Naive thymus-derived CD4-positive, alpha-beta T cell (primary cell): ENCODE measurements around the gene SGMS1. TPM values are rescaled to one million over a fixed set of nuclear protein-coding genes. Genes with fewer than 3 reads are reported as not detected.
A peak's percentile ranks its signal among the peaks of the same experiment; 100 is the strongest.

Experiments
- ATAC-seq: fragments of 150-1000 bp; cut with Tn5 transposase; 2 replicates; pipeline ENCODE4 v1.10.0; 2021; ENCODE audit warnings: mild to moderate bottlenecking, moderate library complexity
- CTCF ChIA-PET: fragments of 350-600 bp; sonication (Branson Sonifier 250); formaldehyde crosslinking; loops from one replicate; lab custom pipeline; 2021; ENCODE audit warnings: antibody characterized with exemption; lab: Charles Lee
- POLR2A ChIA-PET: fragments of 350-600 bp; sonication (Branson Sonifier 250); formaldehyde crosslinking; loops from one replicate; lab custom pipeline; 2021; ENCODE audit warnings: antibody characterized with exemption, inconsistent platforms; lab: Charles Lee
- DNase-seq, 9 donors: peaks; one replicate each; pipeline versions ENCODE4 v3.0.0 to v3.0.0-alpha.2; 2020 to 2022; ENCODE audit warnings: mixed read lengths in 1 of 9
- H3K27ac ChIP-seq: one replicate; pipeline ENCODE4 v1.7.0; 2013; ENCODE audit warnings: mild to moderate bottlenecking, low read depth, low read length, moderate library complexity
- H3K27me3 ChIP-seq, 2 donors: one replicate each; pipeline ENCODE4 v1.7.0; 2013; ENCODE audit warnings: low read length in 2 of 2, mild to moderate bottlenecking in 2 of 2, moderate library complexity in 2 of 2; ENCODE audit not compliant: control insufficient read depth in 2 of 2, insufficient read depth in 2 of 2
- H3K36me3 ChIP-seq, 3 experiments: 1 replicate in 2 of 3; 2 replicates in 1 of 3; pipeline ENCODE4 v1.7.0; 2013; ENCODE audit warnings: low read length in 3 of 3, mild to moderate bottlenecking in 3 of 3, moderate library complexity in 1 of 3; ENCODE audit not compliant: insufficient read depth in 3 of 3, control insufficient read depth in 2 of 3
- H3K4me1 ChIP-seq, 2 donors: one replicate each; pipeline ENCODE4 v1.7.0; 2013; ENCODE audit warnings: low read length in 2 of 2, mild to moderate bottlenecking in 2 of 2, moderate library complexity in 1 of 2; ENCODE audit not compliant: control insufficient read depth in 2 of 2, insufficient read depth in 2 of 2
- H3K4me3 ChIP-seq: 2 replicates; pipeline ENCODE4 v1.7.0; 2013; ENCODE audit warnings: mild to moderate bottlenecking, low read length
- H3K9me3 ChIP-seq, 3 experiments: 1 replicate in 2 of 3; 2 replicates in 1 of 3; pipeline ENCODE4 v1.7.0; 2013; ENCODE audit warnings: low read length in 3 of 3; ENCODE audit not compliant: control insufficient read depth in 2 of 3
- H3K27ac Mint-ChIP-seq, 9 donors: one replicate each; pipeline ENCODE4 v1.8.0; 2020 to 2022; ENCODE audit warnings: mixed read lengths in 9 of 9, mild to moderate bottlenecking in 8 of 9, moderate library complexity in 5 of 9, inconsistent platforms in 2 of 9
- H3K27me3 Mint-ChIP-seq, 5 donors: one replicate each; pipeline ENCODE4 v1.8.0; 2021 to 2022; ENCODE audit warnings: mixed read lengths in 5 of 5, mild to moderate bottlenecking in 1 of 5
- H3K36me3 Mint-ChIP-seq, 5 donors: one replicate each; pipeline ENCODE4 v1.8.0; 2020 to 2022; ENCODE audit warnings: mixed read lengths in 5 of 5, mild to moderate bottlenecking in 3 of 5, inconsistent platforms in 1 of 5
- H3K4me1 Mint-ChIP-seq, 7 donors: one replicate each; pipeline ENCODE4 v1.8.0; 2020 to 2022; ENCODE audit warnings: mixed read lengths in 7 of 7, mild to moderate bottlenecking in 3 of 7, inconsistent platforms in 1 of 7
- H3K4me3 Mint-ChIP-seq, 10 donors: one replicate each; pipeline ENCODE4 v1.8.0; 2020 to 2022; ENCODE audit warnings: mild to moderate bottlenecking in 10 of 10, mixed read lengths in 10 of 10, moderate library complexity in 6 of 10, inconsistent platforms in 2 of 10
- H3K9me3 Mint-ChIP-seq, 11 donors: one replicate each; pipeline ENCODE4 v1.8.0; 2020 to 2022; ENCODE audit warnings: mixed read lengths in 11 of 11, mild to moderate bottlenecking in 4 of 11, inconsistent platforms in 1 of 11, moderate library complexity in 1 of 11
- intact Hi-C, 2 donors: fragments of 100-400 bp; cut with micrococcal nuclease; formaldehyde crosslinking; loops; one replicate each; pipeline ENCODE4 v1.15.1; 2023
- polyA plus RNA-seq, 2 donors: library from polyadenylated mRNA; unstranded; fragments of 300-500 nt; fragmentation: Illumina TruSeq; gene quantifications; one replicate each; pipeline ENCODE4 v1.2.3, GENCODE V29; 2021
- total RNA-seq, 6 experiments: library from RNA in 5 of 6; stranded (reverse) in 5 of 6; gene quantifications; 1 replicate in 5 of 6; 2 replicates in 1 of 6; pipeline ENCODE4 v1.2.3 and lab custom pipeline; 2021 to 2026

The SGMS1 gene
- total and polyA plus RNA-seq, 7 experiments from 2014 or later = 11.5 to 45.7 (median 29.4) TPM

DNA sequence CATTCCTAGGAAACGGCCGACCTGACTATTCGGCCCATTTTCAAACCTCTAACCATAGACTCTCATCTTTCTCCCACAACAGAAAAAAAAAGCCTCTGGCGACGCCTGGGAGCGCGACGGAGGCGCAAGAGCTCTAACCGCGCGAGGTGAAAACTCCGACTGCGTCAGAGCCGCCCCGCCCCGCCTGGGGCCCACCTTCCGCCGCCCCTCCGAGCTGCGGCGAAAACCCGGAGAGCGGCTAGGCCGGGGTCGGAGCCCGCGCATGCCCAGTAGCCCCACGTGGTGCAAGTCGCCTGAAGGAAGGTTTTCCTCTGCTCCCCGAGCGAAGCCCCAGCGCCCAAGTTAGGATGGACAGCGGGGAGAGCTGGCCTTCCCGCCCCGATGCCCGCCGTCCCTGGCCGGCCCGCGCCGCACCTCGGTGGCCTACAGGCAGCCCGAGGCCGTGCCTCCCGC lies 683 bp upstream of the SGMS1 start:
- H3K4me1 ChIP-seq = peaks cover 21 to 32% of the 10 kb centered on the region in 2 donors
- peak overlapping the region; percentile 99 for H3K27ac ChIP-seq
- POLR2A ChIA-PET = interaction anchor here (0.6 to 2.7 kb wide), 10 partner anchors 12 to 1097 kb away, joined by 3 to 27 read pairs (median 6); partner anchors contain the start of genes ASAH2B and WASHC2A
- Mint-ChIP-seq H3K4me1 (peaks cover 20 to 44% (median 30%) of the 10 kb centered on the region in 7 donors), H3K4me3 (peak overlapping the region; percentile 93 to 99 (median 97)), H3K9me3 (peaks cover 0 to 2% (median 0%) of the 10 kb centered on the region in 11 donors), H3K36me3 (peaks cover 0 to 7% (median 0%) of the 10 kb centered on the region in 5 donors), H3K27me3 (peaks cover 0 to 6% (median 0%) of the 10 kb centered on the region in 5 donors), H3K27ac (peak overlapping the region; percentile 92 to 99 (median 97))
- no peaks in the 10 kb centered on the region for H3K27me3 ChIP-seq
- intact Hi-C loops = loop anchor here (1.0 to 10.0 kb wide), 11 partner anchors 37 to 1820 kb away; partner anchors contain the start of genes ASAH2B (in 2 of the 2), ERCC6 (in 1 of the 2), PARG (in 1 of the 2) and TIMM23B (in 1 of the 2)
- ATAC-seq = peak; percentile 85
- H3K36me3 ChIP-seq = peaks cover 0 to 13% (median 0%) of the 10 kb centered on the region in 3 experiments
- H3K4me3 ChIP-seq = peak overlapping the region; percentile 97
- H3K9me3 ChIP-seq = no peaks in the 10 kb centered on the region
- peak; percentile 91 to 98 (median 96) for DNase-seq
- CTCF ChIA-PET = interaction anchor here (0.5 to 1.1 kb wide), 2 partner anchors 32 to 63 kb away, joined by 3 to 7 read pairs; no protein-coding TSS in a partner anchor

DNA sequence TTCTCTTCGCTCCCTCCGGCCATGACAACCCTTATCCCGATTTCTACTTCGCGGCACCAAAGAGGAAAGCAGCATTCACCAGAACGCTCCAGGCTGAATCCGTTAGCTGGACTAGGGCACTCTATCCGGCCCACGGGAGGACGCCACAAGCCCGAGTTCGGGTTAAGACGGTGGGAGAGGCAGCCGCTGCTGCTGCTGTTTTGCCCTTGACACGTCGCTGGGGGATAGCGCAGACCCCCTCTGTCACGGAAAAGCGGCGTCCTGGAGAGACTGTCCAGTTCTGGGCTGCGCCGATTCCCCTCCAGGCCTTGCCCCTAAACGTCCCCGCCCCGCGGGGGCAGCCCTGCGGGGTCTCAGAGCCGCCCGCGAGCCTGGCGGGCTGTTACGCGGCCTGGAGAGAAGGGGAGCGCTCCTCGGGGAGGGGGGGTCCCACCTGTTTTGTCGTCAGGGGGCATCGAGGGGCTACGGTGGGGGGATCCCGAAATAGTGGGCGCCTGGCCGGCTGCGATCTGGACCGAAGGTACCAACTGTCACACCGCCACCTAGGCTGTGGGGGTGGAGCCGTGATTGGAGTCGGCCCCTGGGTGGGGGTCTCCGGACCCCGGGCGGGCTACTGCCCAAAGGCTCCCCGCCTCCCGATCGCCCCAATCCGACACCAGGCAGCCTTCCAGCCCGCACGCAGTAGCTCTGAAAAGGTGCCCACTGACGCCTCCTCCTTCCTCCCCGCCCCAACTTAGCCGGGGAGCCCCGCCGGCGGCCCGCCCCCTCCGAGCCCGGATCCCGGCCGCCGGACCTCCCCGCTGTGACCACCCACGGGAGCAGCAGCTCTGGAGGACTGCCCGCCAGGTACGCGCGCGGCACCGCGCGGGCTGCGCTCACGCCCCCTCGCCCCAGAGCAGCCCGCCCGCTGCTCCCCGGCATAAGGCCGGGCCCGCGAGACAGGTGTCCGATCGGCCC lies 772 bp downstream of the SGMS1 start:
- ChIA-PET POLR2A (interaction anchor here (0.7 to 2.9 kb wide), 8 partner anchors 9 to 116 kb away, joined by 3 to 20 read pairs (median 6); partner anchors contain the start of gene ASAH2B), CTCF (interaction anchor here (0.7 to 2.2 kb wide), 5 partner anchors 14 to 1029 kb away, joined by 3 to 9 read pairs (median 4); no protein-coding TSS in a partner anchor)
- Histone ChIP-seq H3K4me1 (peaks cover 21 to 47% of the 10 kb centered on the region in 2 donors), H3K27me3 (no peaks in the 10 kb centered on the region), H3K9me3 (no peaks in the 10 kb centered on the region), H3K36me3 (peaks cover 0 to 13% (median 0%) of the 10 kb centered on the region in 3 experiments), H3K27ac (peak overlapping the region; percentile 99), H3K4me3 (peak overlapping the region; percentile 97)
- peak overlapping the region; percentile 92 to 99 (median 96) for H3K27ac Mint-ChIP-seq
- peak in 8 of 9 donors; percentile 29 to 67 (median 42) for DNase-seq
- H3K36me3 Mint-ChIP-seq = no peaks in the 10 kb centered on the region
- peaks cover 0 to 2% (median 0%) of the 10 kb centered on the region in 5 donors for H3K27me3 Mint-ChIP-seq
- peak overlapping the region; percentile 93 to 99 (median 97) for H3K4me3 Mint-ChIP-seq
- peak; percentile 1 for ATAC-seq
- peaks cover 31 to 47% (median 45%) of the 10 kb centered on the region in 7 donors for H3K4me1 Mint-ChIP-seq
- peaks cover 0 to 2% (median 0%) of the 10 kb centered on the region in 11 donors for H3K9me3 Mint-ChIP-seq
- intact Hi-C loops = loop anchor here (1.0 to 10.0 kb wide), 14 partner anchors 18 to 1818 kb away; partner anchors contain the start of genes ASAH2B (in 1 of the 2), ERCC6 (in 1 of the 2), PARG (in 1 of the 2) and TIMM23B (in 1 of the 2)

DNA sequence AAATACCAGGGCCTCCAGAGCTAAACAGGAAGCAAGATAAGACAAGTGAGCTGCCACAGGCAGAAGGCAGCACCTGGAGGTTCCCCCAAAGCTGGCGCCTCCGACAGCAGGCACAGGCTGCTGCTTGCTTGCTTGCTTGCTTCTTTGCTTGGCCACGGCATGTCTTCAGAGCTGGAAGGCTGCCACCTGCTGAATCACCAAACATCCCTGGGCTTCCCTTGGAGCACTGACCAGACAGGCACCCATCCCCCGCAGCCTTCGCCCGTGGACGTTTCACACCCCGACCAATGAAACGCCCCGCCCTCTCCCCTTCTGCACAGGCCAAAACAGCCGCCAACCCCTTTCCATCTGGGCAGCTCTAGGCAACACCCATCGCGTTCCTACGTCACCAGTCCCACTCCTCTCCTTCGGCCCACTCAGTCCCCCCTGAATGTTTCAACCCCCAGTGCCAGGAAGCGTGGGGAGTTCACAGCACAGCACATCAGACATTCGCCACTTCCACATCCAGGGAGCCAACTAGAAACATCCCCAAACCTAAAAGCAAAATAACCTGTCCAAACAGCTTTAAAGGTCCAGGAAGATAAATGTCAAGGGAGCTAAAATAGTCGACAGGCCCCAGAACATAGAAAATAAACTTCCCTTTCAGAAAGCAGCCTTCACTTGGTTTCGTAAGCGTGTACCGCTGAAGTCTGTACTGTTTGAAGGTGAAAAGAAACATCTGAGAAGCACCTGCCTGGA lies 1.6 kb downstream of the SGMS1 start:
- DNase-seq = peak; percentile 35 to 78 (median 69)
- no peaks in the 10 kb centered on the region for H3K9me3 ChIP-seq
- peak overlapping the region; percentile 97 for H3K4me3 ChIP-seq
- Mint-ChIP-seq H3K27me3 (peaks cover 0 to 2% (median 0%) of the 10 kb centered on the region in 5 donors), H3K36me3 (no peaks in the 10 kb centered on the region), H3K9me3 (peaks cover 0 to 2% (median 0%) of the 10 kb centered on the region in 11 donors), H3K27ac (peak overlapping the region; percentile 85 to 98 (median 96)), H3K4me3 (peak overlapping the region; percentile 93 to 99 (median 97)), H3K4me1 (peaks cover 33 to 55% (median 48%) of the 10 kb centered on the region in 7 donors)
- peak; percentile 33 for ATAC-seq
- no peaks in the 10 kb centered on the region for H3K27me3 ChIP-seq
- ChIA-PET POLR2A (interaction anchor here (0.6 to 2.9 kb wide), 13 partner anchors 8 to 1084 kb away, joined by 3 to 20 read pairs (median 4); partner anchors contain the start of gene ASAH2B), CTCF (interaction anchor here (0.6 to 2.2 kb wide), 9 partner anchors 9 to 1085 kb away, joined by 3 to 9 read pairs (median 4); no protein-coding TSS in a partner anchor)
- peak overlapping the region; percentile 99 for H3K27ac ChIP-seq
- peaks cover 21 to 51% of the 10 kb centered on the region in 2 donors for H3K4me1 ChIP-seq
- peaks cover 0 to 13% (median 0%) of the 10 kb centered on the region in 3 experiments for H3K36me3 ChIP-seq
- intact Hi-C loops = loop anchor here (1.0 to 10.0 kb wide), 14 partner anchors 17 to 1817 kb away; partner anchors contain the start of genes ASAH2B (in 1 of the 2), ERCC6 (in 1 of the 2), PARG (in 1 of the 2) and TIMM23B (in 1 of the 2)

DNA sequence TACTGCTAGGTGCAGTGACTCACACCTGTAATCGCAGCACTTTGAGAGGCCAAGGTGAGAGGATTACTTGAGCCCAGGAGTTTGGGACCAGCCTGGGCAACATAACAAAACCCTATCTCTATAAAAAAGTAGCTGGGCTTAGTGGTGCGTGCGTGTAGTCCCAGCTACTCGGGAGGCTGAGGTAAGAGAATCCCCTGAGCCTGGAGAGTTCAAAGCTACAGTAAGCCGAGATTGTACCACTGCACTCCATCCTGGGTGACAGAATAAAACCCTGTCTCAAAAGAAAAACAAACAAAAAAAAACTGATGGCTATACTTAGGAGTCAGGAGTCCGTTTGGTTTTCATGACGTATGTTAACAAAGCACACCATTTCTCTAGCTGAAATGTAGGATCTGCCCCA lies 2.9 kb downstream of the SGMS1 start:
- Histone ChIP-seq H3K4me3 (no peak overlapping the region), H3K36me3 (peaks cover 0 to 13% (median 0%) of the 10 kb centered on the region in 3 experiments), H3K27me3 (no peaks in the 10 kb centered on the region), H3K27ac (peak overlapping the region; percentile 99), H3K4me1 (peaks cover 20 to 50% of the 10 kb centered on the region in 2 donors), H3K9me3 (no peaks in the 10 kb centered on the region)
- Mint-ChIP-seq H3K27me3 (no peaks in the 10 kb centered on the region), H3K27ac (peak overlapping the region in 8 of 9 donors; percentile 85 to 98 (median 95)), H3K9me3 (peaks cover 0 to 2% (median 0%) of the 10 kb centered on the region in 11 donors), H3K36me3 (no peaks in the 10 kb centered on the region), H3K4me1 (peaks cover 37 to 62% (median 55%) of the 10 kb centered on the region in 7 donors), H3K4me3 (peak overlapping the region in 9 of 10 donors; percentile 41 to 99 (median 97))
- ATAC-seq (no peak), DNase-seq (no peak)
- CTCF ChIA-PET = interaction anchor here (0.7 to 2.2 kb wide), 4 partner anchors 14 to 60 kb away, joined by 3 to 9 read pairs (median 4); no protein-coding TSS in a partner anchor
- intact Hi-C loops = loop anchor here (5.0 to 10.0 kb wide), 9 partner anchors 34 to 1816 kb away; partner anchors contain the start of genes ASAH2B (in 1 of the 2), PARG (in 1 of the 2), TIMM23B (in 1 of the 2) and WASHC2A (in 1 of the 2)
- POLR2A ChIA-PET = interaction anchor here (0.6 to 2.9 kb wide), 8 partner anchors 9 to 555 kb away, joined by 4 to 20 read pairs (median 4); no protein-coding TSS in a partner anchor

DNA sequence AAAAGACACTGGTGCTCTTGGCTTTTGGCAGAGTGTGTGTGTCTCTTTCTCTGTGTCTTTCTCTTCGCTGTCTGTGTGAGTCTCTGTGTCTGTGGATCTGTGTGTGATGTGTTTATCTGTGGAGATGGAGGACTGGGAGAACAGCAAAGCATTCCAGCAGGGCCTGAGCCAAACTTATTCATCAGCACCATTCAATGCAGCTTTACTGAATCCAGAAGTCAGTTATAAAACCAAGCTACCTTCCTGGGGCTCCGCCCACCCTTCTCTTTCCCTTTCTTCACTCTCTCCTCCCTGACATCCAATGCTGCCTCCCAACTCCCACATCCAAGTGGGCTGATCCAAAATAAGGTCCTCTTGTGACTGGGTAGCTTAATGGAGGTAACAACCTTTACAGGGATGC lies 3.9 kb downstream of the SGMS1 start:
- H3K36me3 Mint-ChIP-seq = no peaks in the 10 kb centered on the region
- peak overlapping the region in 8 of 10 donors; percentile 15 to 97 (median 55) for H3K4me3 Mint-ChIP-seq
- ChIA-PET POLR2A (interaction anchor here (1.0 kb wide), 1 partner anchor 14 kb away, joined by 3 read pairs; no protein-coding TSS in a partner anchor), CTCF (interaction anchor here (0.6 to 1.1 kb wide), 3 partner anchors 33 to 64 kb away, joined by 3 read pairs; no protein-coding TSS in a partner anchor)
- intact Hi-C loops = loop anchor here (5.0 to 10.0 kb wide), 9 partner anchors 33 to 1815 kb away; partner anchors contain the start of genes ASAH2B (in 1 of the 2), PARG (in 1 of the 2), TIMM23B (in 1 of the 2) and WASHC2A (in 1 of the 2)
- ATAC-seq = no peak
- H3K9me3 ChIP-seq = no peaks in the 10 kb centered on the region
- no peaks in the 10 kb centered on the region for H3K27me3 ChIP-seq
- peaks cover 37 to 65% (median 55%) of the 10 kb centered on the region in 7 donors for H3K4me1 Mint-ChIP-seq
- H3K27ac ChIP-seq = peak overlapping the region; percentile 48
- peaks cover 0 to 10% (median 0%) of the 10 kb centered on the region in 3 experiments for H3K36me3 ChIP-seq
- H3K4me1 ChIP-seq = peaks cover 15 to 45% of the 10 kb centered on the region in 2 donors
- no peaks in the 10 kb centered on the region for H3K27me3 Mint-ChIP-seq
- H3K9me3 Mint-ChIP-seq = peaks cover 0 to 2% (median 0%) of the 10 kb centered on the region in 11 donors
- DNase-seq = no peak
- H3K27ac Mint-ChIP-seq = peak overlapping the region in 8 of 9 donors; percentile 85 to 98 (median 95)
- H3K4me3 ChIP-seq = no peak overlapping the region
